Stimulated activated CD8-positive, alpha-beta memory T cell treated with anti-CD3 and anti-CD28 coated beads, Interleukin-15, amount 100 ng/mL, for 48 hours (primary cell): Measurements from ENCODE around the gene ELOVL3.
"Not testable (repeated sequence)": the region's sequence is repeated elsewhere in the genome, so short reads cannot be mapped to it uniquely, and the experiment has no call there.

ENCODE experiments used
- DNase-seq, 2 donors: peaks; one replicate each; pipeline ENCODE4 v3.0.0-alpha.2; 2020; ENCODE audit warnings: low read depth in 2 of 2

The ELOVL3 gene

DNA sequence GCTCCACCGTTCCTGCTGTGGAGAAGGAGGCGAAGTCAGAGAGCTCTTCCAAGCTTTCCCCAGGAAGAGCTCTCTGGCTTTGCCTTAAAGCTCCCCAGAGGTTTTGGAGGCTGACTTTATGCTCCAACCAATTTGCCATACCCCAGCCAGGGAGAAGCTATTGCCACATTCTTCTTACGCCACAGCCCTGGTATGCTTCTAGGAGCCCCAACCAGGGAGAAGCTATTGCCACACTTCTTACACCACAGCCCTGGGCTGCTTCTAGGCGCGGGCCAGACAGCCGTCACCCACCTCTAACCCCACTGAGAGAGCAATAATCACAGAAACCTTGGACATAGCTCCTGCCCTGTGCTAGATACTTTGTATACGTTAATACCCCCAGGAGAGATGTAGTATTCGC lies 951 bp downstream of the ELOVL3 start:
- DNase-seq, result no peak

GRCh38 chr10:102229810-102230263 lies 3.7 kb downstream of the ELOVL3 start:
- peak; percentile 71 to 73 for DNase-seq

GRCh38 chr10:102230264-102230860 lies 4.3 kb downstream of the ELOVL3 start:
- DNase-seq, result peak in 1 of 2 donors; percentile 34

GRCh38 chr10:102230861-102231356 lies 4.8 kb downstream of the ELOVL3 start:
- peak in 1 of 2 donors; percentile 28 for DNase-seq

- DNase-seq, result peak in 1 of 2 donors; percentile 67
Measured at GRCh38 chr10:102231357-102232318, 5.5 kb downstream of the ELOVL3 start.

- DNase-seq, result no peak
Measured at GRCh38 chr10:102233997-102234396, 7.9 kb downstream of the ELOVL3 start.

- no peak for DNase-seq
Measured at GRCh38 chr10:102234888-102235597, 8.9 kb downstream of the ELOVL3 start.

- DNase-seq, result no peak
Measured at GRCh38 chr10:102235598-102235920, 9.5 kb downstream of the ELOVL3 start.

DNA sequence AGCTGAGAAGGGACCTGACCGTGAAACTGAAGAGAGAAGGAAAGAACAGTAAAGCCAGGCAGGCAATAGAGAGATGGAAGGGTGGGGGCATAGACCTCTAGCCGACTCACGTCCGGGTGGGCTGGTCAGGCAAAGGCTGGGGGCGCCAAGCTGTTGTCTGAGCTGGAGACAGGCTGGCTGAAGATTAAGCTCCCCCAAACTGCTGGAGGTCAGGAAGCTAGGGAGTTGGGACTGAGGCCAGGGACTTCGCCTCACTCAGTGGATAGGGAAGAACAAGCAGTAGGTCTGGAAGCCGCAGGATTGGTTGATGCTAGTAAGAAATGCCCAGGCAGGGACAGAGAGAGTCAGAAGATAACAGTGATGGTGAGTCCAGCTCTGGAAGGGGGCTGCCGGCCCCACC lies 9.9 kb downstream of the ELOVL3 start:
- no peak for DNase-seq

- DNase-seq, result no peak
Measured at GRCh38 chr10:102237711-102238252, 11.7 kb downstream of the ELOVL3 start.

- no peak for DNase-seq
Measured at GRCh38 chr10:102240467-102241031, 14.4 kb downstream of the ELOVL3 start.

GRCh38 chr10:102241032-102241443 lies 14.9 kb downstream of the ELOVL3 start:
- no peak for DNase-seq

DNA sequence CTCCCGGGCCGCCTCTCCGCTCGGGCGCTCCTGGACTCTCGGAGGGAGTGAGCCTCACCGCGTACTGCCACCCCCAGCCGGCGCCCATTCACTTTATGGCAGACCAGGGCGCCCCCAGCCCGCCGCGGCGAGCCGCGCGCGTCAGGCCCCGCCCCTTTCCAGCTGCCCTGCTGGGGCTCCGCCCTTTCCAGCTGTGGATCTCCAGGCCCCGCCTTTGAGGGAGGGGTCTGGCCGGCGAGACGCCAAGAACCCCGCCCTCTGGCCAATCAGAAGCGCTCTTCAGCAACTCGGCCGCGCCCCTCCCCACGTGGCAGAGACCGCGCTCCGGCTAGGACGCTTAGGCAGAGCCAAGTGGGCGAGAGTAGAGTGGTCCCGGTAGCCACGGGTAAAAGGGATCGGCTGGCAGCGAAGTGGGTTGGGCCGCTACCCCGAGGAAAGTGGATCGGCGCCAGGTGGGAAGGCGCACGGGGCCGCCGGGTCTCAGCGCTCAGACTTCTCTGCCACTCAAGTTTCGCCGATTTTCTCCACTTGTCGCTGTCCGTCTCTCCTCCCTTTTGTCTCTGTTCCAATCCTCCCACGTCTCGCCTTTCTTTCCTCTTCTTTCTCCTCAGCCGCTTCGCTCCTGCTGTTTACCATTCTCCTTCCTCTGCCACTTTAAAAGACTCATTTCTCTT lies 15.5 kb downstream of the ELOVL3 start, which contains the start of gene PITX3:
PITX3 (minus strand) TSS at position 69 of the 674 bp plus-strand sequence. CDS start 9,432 bp downstream, outside the sequence.
- peak; percentile 87 to 92 for DNase-seq

DNA sequence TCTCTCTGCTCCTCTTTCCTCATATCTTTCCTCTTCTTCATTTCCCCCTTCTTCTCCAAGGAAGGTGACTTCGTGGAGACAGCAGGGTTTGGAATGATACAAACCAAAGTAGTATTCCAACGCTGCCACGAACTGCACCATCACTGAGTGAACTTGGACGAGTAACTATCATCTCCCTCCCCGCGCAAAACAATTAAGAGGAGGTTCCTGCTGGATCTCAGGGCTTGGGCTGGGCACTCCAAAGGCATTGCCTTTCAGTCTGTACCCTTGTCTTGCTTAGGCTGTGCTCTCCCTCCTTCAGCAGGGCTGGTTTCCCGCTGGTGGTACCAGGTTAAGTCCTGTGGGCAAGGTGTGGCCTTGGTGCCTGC lies 16.0 kb downstream of the ELOVL3 start:
- no peak for DNase-seq

DNA sequence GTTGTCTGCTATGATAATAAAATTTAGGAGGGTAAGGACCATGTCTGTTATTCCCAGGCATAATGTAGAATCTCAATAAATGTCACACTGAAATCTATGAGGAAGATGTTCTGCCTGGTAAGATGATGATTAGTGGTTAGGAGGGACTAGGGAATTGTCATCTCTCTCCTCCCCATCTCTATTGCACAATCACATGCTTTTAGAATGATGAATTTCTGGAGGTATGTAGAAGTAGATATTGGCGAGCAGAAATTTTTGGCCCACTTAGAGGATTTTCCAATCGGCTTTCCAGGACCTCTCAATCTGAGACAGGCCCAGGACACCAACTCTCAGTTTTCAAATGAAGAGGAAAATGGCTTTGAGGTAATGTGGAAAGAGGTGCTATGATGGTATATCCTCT lies 17.2 kb downstream of the ELOVL3 start:
- no peak for DNase-seq

DNA sequence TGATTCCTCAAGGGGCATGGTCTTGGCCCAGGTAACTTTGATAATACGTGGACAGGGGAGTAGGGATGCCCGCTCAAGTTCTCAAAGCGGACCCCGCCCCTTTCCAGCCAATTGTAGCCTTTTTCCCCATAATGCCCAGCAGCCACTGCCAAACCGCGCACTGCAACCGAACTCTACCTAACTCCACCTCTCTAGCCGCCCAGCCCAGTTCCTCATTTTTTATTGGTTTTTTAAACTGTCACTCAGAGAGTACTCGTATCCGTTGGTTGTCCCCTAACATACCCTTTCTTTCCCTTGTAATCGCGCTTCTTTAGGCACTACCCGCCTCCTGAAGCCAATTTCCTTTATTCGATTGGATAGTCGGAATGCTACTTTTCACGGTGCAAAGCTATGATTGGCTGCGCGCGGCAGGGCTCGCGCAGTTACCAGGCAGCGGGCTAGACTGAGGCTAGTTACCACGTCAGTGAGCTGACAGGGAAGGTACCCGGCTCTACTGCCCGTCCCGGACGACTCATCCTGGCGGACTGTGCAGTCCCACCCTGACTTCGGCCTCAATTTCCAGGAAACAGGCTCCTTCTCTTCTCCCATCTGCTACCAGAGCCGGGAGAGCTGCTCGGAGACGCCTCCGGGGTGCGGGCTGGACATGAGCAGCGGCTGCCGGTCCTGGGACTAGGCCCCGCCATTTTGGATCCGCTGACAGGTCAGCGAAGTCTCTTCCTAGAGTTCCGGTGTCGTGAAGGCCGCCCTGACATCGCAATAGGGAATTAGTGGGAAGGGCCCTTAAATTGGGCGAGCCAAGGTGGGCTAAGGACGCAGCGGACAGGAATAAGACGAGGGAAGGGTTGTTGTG lies 19.2 kb downstream of the ELOVL3 start, which contains the start of gene GBF1:
GBF1 (plus strand) TSS at position 451 of the 850 bp plus-strand sequence. CDS start 13,407 bp downstream, outside the sequence.
- peak; percentile 84 to 85 for DNase-seq

GRCh38 chr10:102245932-102246251 lies 19.8 kb downstream of the ELOVL3 start:
- DNase-seq, result no peak

- no peak for DNase-seq
Measured at GRCh38 chr10:102246261-102246660, 20.2 kb downstream of the ELOVL3 start.

DNA sequence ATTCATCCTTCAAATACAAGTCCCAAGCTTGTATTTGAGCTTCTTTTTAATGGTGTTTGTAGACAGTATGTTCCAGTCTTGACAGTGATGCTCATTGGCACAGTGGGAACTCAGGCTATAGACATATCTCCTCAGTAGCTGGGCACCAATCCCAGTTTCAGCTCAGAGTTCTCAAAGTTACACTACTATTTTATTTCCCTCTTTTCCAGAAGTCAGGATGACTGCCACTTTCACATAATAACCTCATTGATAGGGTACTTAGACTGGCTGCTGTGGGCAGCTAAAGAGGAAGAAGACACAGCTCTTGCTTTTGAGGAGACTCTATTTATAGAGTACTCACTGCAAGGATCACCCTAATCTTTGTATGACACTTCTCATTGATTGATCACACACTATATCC lies 21.6 kb downstream of the ELOVL3 start:
- no peak for DNase-seq

GRCh38 chr10:102252508-102252907 lies 26.4 kb downstream of the ELOVL3 start:
- not testable (repeated sequence) for DNase-seq
